AG08395 (cell line): Measurements from ENCODE around the gene KRT33A.

Experiments used
- DNase-seq: peaks from one replicate; pipeline ENCODE4 v3.0.0; 2012; ENCODE audit warnings: mixed read lengths, low spot score

Gene KRT33A

GRCh38 chr17:41302981-41303380 is 47.6 kb downstream of the KRT33A start:
- no peak for DNase-seq

GRCh38 chr17:41301916-41302901 is 48.4 kb downstream of the KRT33A start, which contains the start of gene KRTAP29-1:
Gene KRTAP29-1 (minus strand): TSS chr17:41302851. CDS start chr17:41302851, 0 bp downstream.
- no peak for DNase-seq

- no peak for DNase-seq
These were observed 49.3 kb downstream of the KRT33A start for GRCh38 chr17:41301204-41301790.

GRCh38 chr17:41298458-41299135 is 52.0 kb downstream of the KRT33A start:
- no peak for DNase-seq

GRCh38 chr17:41296846-41297245 is 53.8 kb downstream of the KRT33A start:
- DNase-seq = no peak
